ENCODE measurements around the gene AKR1B1. TPM values are rescaled to one million over a fixed set of nuclear protein-coding genes. Genes with fewer than 3 reads are reported as not detected.

Gene AKR1B1
- total RNA-seq, 1 experiment from 2014 or later = 135 TPM

GRCh38 chr7:134434701-134435100, 24.2 kb downstream of the AKR1B1 start (continued):
- no peak for TF ChIP-seq ZNF138 (CRISPR knock-in tag; conservative IDR thresholded peaks at IDR 0.05)
- TF ChIP-seq JUN (CRISPR knock-in tag; IDR thresholded peaks at IDR 0.05) = no peak
- TF ChIP-seq NR1H2 (CRISPR knock-in tag; IDR thresholded peaks at IDR 0.05) = no peak
- no peak for TF ChIP-seq PREB (CRISPR knock-in tag; IDR thresholded peaks at IDR 0.05; ENCODE audit: borderline replicate concordance)

- TF ChIP-seq FOXK1 (CRISPR knock-in tag; IDR thresholded peaks at IDR 0.05) (no peak), TP53 (CRISPR knock-in tag; IDR thresholded peaks at IDR 0.05) (no peak), E2F4 (CRISPR knock-in tag; IDR thresholded peaks at IDR 0.05; ENCODE audit: borderline replicate concordance, low read depth) (no peak), ZNF281 (CRISPR knock-in tag; IDR thresholded peaks at IDR 0.05) (no peak), ZNF425 (CRISPR knock-in tag; conservative IDR thresholded peaks at IDR 0.05) (no peak), NR3C1 (CRISPR knock-in tag; conservative IDR thresholded peaks at IDR 0.05; ENCODE audit: low read depth) (no peak), EMX1 (CRISPR knock-in tag; IDR thresholded peaks at IDR 0.05) (no peak), ERG (CRISPR knock-in tag; IDR thresholded peaks at IDR 0.05) (no peak), OVOL2 (CRISPR knock-in tag; IDR thresholded peaks at IDR 0.05; ENCODE audit: borderline replicate concordance) (no peak), ATF6 (CRISPR knock-in tag; IDR thresholded peaks at IDR 0.05) (no peak), MLX (CRISPR knock-in tag; IDR thresholded peaks at IDR 0.05) (no peak)
- ChIA-PET CTCF (interaction anchor here (0.8 to 2.6 kb wide), 20 partner anchors 13 to 553 kb away, joined by 3 to 57 read pairs (median 12); partner anchors contain the start of genes AGBL3, AKR1B1 and AKR1B15), POLR2A (no interaction called here)
- peaks cover 6% of the 10 kb centered on the region; the same call in 1 of the 2 replicates for H3K27me3 Mint-ChIP-seq (ENCODE audit: low read depth)
- ATAC-seq = no peak
- peaks cover 3% of the 10 kb centered on the region for H3K36me3 Mint-ChIP-seq
- peaks cover 6% of the 10 kb centered on the region for H3K9me3 Mint-ChIP-seq
- H3K27ac Mint-ChIP-seq = no peak overlapping the region
- H3K4me3 Mint-ChIP-seq = no peak overlapping the region
- no peak for DNase-seq (ENCODE audit: low spot score)
- H3K4me1 Mint-ChIP-seq = no peaks in the 10 kb centered on the region
Measured at GRCh38 chr7:134433430-134433829, 25.5 kb downstream of the AKR1B1 start.
